ENCODE results near the gene C1GALT1.

- TF ChIP-seq CTCF (IDR thresholded peaks at IDR 0.05; ENCODE audit: low read length) (no peak), EZH2 (IDR thresholded peaks at IDR 0.05; ENCODE audit: borderline replicate concordance, low read length) (no peak)
These were observed 23.2 kb upstream of the C1GALT1 start for GRCh38 chr7:7159063-7159658.

Data from OCI-LY1 (cell line).